HG03060 (cell line): ENCODE results near the gene NEIL3.
A peak's percentile ranks its signal among the peaks of the same experiment; 100 is the strongest.

Source experiments
- ATAC-seq: cut with Tn5 transposase; IDR thresholded peaks from one replicate; pipeline ENCODE4 v1.9.1; 2021; ENCODE audit warnings: low read depth, moderate number of reproducible peaks; ENCODE audit not compliant: unreplicated experiment

NEIL3 gene

GRCh38 chr4:177309522-177310371 lies at the start of gene NEIL3:
Gene NEIL3 (plus strand): TSS chr4:177309874. CDS start chr4:177309954, 80 bp downstream.
- peak; percentile 81 for ATAC-seq

GRCh38 chr4:177263818-177264217 lies 45.9 kb upstream of the NEIL3 start:
- no peak for ATAC-seq

GRCh38 chr4:177264788-177265422 lies 44.8 kb upstream of the NEIL3 start:
- no peak for ATAC-seq

- ATAC-seq, result no peak
These were observed 43.9 kb upstream of the NEIL3 start for GRCh38 chr4:177265729-177266128.

GRCh38 chr4:177266506-177266905 lies 43.2 kb upstream of the NEIL3 start:
- ATAC-seq, result no peak

GRCh38 chr4:177267911-177268310 lies 41.8 kb upstream of the NEIL3 start:
- ATAC-seq, result no peak

- ATAC-seq, result no peak
These were observed 38.6 kb upstream of the NEIL3 start for GRCh38 chr4:177271091-177271490.

GRCh38 chr4:177271915-177272766 lies 37.5 kb upstream of the NEIL3 start:
- ATAC-seq, result no peak

GRCh38 chr4:177275999-177276398 lies 33.7 kb upstream of the NEIL3 start:
- ATAC-seq, result no peak

GRCh38 chr4:177281351-177281909 lies 28.2 kb upstream of the NEIL3 start:
- ATAC-seq, result no peak

- no peak for ATAC-seq
These were observed 27.3 kb upstream of the NEIL3 start for GRCh38 chr4:177282284-177282835.

- no peak for ATAC-seq
These were observed 26.5 kb upstream of the NEIL3 start for GRCh38 chr4:177283167-177283566.

- no peak for ATAC-seq
These were observed 23.7 kb upstream of the NEIL3 start for GRCh38 chr4:177285953-177286352.

- ATAC-seq, result no peak
These were observed 22.4 kb upstream of the NEIL3 start for GRCh38 chr4:177287255-177287654.

GRCh38 chr4:177288335-177288734 lies 21.3 kb upstream of the NEIL3 start:
- no peak for ATAC-seq

- no peak for ATAC-seq
These were observed 18.9 kb upstream of the NEIL3 start for GRCh38 chr4:177290780-177291179.

GRCh38 chr4:177292171-177292570 lies 17.5 kb upstream of the NEIL3 start:
- ATAC-seq, result no peak

GRCh38 chr4:177293208-177294033 lies 16.3 kb upstream of the NEIL3 start:
- no peak for ATAC-seq

GRCh38 chr4:177297785-177298391 lies 11.8 kb upstream of the NEIL3 start:
- ATAC-seq, result no peak
